Spinal cord (tissue), 10 donors: Measurements from ENCODE around the gene UBE2V1. TPM values are rescaled to one million over a fixed set of nuclear protein-coding genes. Genes with fewer than 3 reads are reported as not detected.

ENCODE experiments used
- DNase-seq, 6 donors: peaks; one replicate each; pipeline versions ENCODE4 v3.0.0 to v3.0.0-alpha.2; 2013 to 2015; ENCODE audit warnings: low spot score in 6 of 6, low read depth in 4 of 6
- H3K27ac ChIP-seq: one replicate; pipeline ENCODE4 v1.5.1; 2013; ENCODE audit warnings: low read depth, low read length, control low read depth
- H3K27me3 ChIP-seq: one replicate; pipeline ENCODE4 v1.6.1; 2013; ENCODE audit warnings: low read length; ENCODE audit not compliant: control insufficient read depth, insufficient read depth
- H3K36me3 ChIP-seq: one replicate; pipeline ENCODE4 v1.6.1; 2013; ENCODE audit warnings: low read length; ENCODE audit not compliant: control insufficient read depth, insufficient read depth
- H3K4me1 ChIP-seq: one replicate; pipeline ENCODE4 v1.6.1; 2013; ENCODE audit warnings: low read length; ENCODE audit not compliant: control insufficient read depth, insufficient read depth
- H3K4me3 ChIP-seq: one replicate; pipeline ENCODE4 v1.5.1; 2013; ENCODE audit warnings: low read depth, low read length, control low read depth
- H3K9me3 ChIP-seq: one replicate; pipeline ENCODE4 v1.6.1; 2013; ENCODE audit warnings: low read length; ENCODE audit not compliant: control insufficient read depth, insufficient read depth
- WGBS: methylation state at CpG from one replicate; pipeline ENCODE4 v1.1.5; 2013; ENCODE audit warnings: missing lambda C conversion rate; ENCODE audit not compliant: insufficient coverage; 5-methylcytosine and 5-hydroxymethylcytosine counted together
- polyA plus RNA-seq, 2 donors: library from polyadenylated mRNA; unstranded; fragments of 120-200 nt; gene quantifications; one replicate each; pipeline ENCODE4 v1.2.1, GENCODE V29; 2013; ENCODE audit not compliant: insufficient read length in 2 of 2
- total RNA-seq, 2 donors: library from RNA; depleted of rRNA in 1 of 2; stranded (reverse); fragments of 120-200 nt in 1 of 2; fragments of >200 nt in 1 of 2; gene quantifications; one replicate each; pipeline versions ENCODE4 v1.2.3 to v1.2.4, GENCODE V29; 2013 to 2014
- donor health status: healthy.

The UBE2V1 gene
- total and polyA plus RNA-seq, 4 donors, result 47.8 to 174 (median 111) TPM

DNA sequence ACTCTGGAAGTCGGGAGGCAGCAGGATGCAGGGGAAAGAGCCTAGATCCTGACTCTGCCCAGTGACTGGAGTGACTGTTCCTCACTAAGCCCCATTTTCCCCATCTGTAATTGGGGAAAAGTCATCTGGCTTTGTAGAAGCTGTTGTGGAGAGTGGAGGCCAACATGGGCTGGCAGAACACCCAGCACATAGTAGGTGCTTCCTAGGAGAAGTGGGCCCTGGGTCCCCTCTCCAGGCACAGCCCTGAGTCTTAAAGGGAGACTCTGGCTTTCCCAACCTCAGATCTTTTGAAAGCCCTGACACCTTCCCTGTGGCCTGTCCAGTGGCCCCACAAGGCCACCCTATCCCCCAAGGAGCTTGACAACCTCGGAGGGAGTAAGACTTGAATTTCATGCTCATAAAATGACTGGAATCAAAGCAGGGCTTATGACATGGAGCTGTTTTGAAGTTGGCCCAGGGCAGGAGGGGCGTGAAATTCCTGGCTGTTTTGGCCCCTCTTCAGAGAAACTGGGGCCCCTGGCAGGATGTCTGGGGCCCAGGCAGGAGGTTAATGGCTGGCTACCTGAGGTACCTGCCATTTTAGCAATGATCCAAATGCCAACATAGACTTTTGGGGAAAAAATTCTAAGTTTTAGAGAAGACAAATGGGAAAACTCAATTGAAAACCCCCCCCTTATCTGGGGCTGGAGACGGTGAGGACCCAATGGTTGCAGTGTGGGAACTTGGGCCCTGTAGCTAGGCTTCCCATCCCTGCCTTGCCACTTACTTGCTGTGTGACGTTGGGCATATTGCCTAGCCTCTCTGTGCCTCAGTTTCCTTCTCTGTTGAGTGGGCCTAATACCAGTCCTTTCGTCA, 51.6 kb downstream of the UBE2V1 start:
- 81% methylated on average over 5 of the region's 6 CpGs for WGBS

GRCh38 chr20:50058662-50059402, 54.1 kb downstream of the UBE2V1 start:
- no peak for DNase-seq
- Histone ChIP-seq H3K9me3 (no peaks in the 10 kb centered on the region), H3K27ac (no peak overlapping the region), H3K4me3 (no peak overlapping the region), H3K36me3 (no peaks in the 10 kb centered on the region), H3K4me1 (peaks cover 16% of the 10 kb centered on the region), H3K27me3 (no peaks in the 10 kb centered on the region)
- 87% methylated on average over 5 of the region's 11 CpGs for WGBS

More for the DNA sequence above, 51.6 kb downstream of the UBE2V1 start:
- Histone ChIP-seq H3K4me3 (no peak overlapping the region), H3K4me1 (no peaks in the 10 kb centered on the region), H3K27me3 (no peaks in the 10 kb centered on the region), H3K9me3 (no peaks in the 10 kb centered on the region), H3K36me3 (no peaks in the 10 kb centered on the region), H3K27ac (no peak overlapping the region)
- DNase-seq, result no peak

DNA sequence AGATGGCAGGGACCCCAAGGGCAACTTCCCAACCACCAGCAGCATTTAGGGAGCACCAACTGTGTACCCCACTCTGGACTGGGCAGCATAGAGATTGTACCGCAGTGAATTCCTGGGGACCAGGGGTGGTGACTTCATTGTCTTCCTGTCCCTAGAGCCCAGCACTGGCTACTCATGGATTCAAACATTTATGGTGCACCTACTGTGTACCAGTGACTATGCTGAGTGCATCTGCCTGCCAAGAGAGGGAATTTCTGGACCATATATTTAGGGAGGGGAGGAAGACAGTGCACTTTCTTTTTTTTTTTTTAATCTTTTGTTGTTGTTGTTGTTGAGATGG, 55.3 kb downstream of the UBE2V1 start:
- no peak for DNase-seq
- Histone ChIP-seq H3K4me3 (no peak overlapping the region), H3K27ac (no peak overlapping the region), H3K36me3 (no peaks in the 10 kb centered on the region), H3K27me3 (no peaks in the 10 kb centered on the region), H3K4me1 (peaks cover 22% of the 10 kb centered on the region), H3K9me3 (no peaks in the 10 kb centered on the region)
- 100% methylated on average over 1 of the region's 1 CpG for WGBS

- H3K4me1 ChIP-seq, result peaks cover 22% of the 10 kb centered on the region
- H3K27ac ChIP-seq, result no peak overlapping the region
- 89% methylated on average over 19 of the region's 21 CpGs for WGBS
- H3K36me3 ChIP-seq, result no peaks in the 10 kb centered on the region
- H3K27me3 ChIP-seq, result no peaks in the 10 kb centered on the region
- H3K4me3 ChIP-seq, result no peak overlapping the region
- DNase-seq, result no peak
- no peaks in the 10 kb centered on the region for H3K9me3 ChIP-seq
These were observed 55.8 kb downstream of the UBE2V1 start for GRCh38 chr20:50056951-50057713.

GRCh38 chr20:50056408-50056926, 56.5 kb downstream of the UBE2V1 start:
- H3K4me3 ChIP-seq, result no peak overlapping the region
- no peak overlapping the region for H3K27ac ChIP-seq
- peaks cover 22% of the 10 kb centered on the region for H3K4me1 ChIP-seq
- H3K9me3 ChIP-seq, result no peaks in the 10 kb centered on the region
- 100% methylated on average over 5 of the region's 9 CpGs for WGBS
- H3K36me3 ChIP-seq, result no peaks in the 10 kb centered on the region
- no peaks in the 10 kb centered on the region for H3K27me3 ChIP-seq
- no peak for DNase-seq

DNA sequence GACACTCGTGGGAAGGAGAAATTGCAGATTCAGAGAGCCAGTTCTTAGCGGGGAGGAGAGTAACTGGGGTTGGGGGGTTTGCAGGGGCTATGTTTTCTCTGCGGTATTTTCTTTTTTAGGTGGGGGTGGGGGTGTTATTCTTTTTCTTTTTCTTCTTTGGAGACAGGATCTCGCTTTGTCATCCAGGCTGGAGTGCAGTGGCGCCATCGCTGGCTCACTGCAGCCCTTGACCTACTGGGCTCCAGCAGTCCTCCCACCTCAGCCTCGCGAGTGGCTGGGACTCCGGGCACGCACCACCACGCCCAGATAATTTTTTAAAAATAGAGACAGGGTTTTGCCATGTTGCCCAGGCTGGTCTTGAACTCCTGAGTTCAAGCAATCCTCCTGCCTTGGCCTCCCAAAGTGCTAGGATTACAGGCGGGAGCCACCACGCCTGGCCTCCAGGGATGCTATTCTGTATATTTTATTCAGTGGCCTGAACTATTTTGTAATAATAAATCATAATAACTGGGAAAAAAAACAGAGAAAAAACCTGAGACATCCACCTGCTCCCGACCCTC, 57.3 kb downstream of the UBE2V1 start:
- Histone ChIP-seq H3K36me3 (no peaks in the 10 kb centered on the region), H3K27ac (no peak overlapping the region), H3K4me3 (no peak overlapping the region), H3K4me1 (peaks cover 22% of the 10 kb centered on the region), H3K9me3 (no peaks in the 10 kb centered on the region), H3K27me3 (no peaks in the 10 kb centered on the region)
- 55% methylated on average over 10 of the region's 14 CpGs for WGBS
- DNase-seq, result no peak

- no peaks in the 10 kb centered on the region for H3K9me3 ChIP-seq
- peak in 3 of 6 donors; percentile 32 to 76 (median 54) for DNase-seq
- 29% methylated on average over 34 of the region's 34 CpGs for WGBS
- H3K27ac ChIP-seq, result peak overlapping the region; percentile 61
- H3K4me3 ChIP-seq, result no peak overlapping the region
- H3K4me1 ChIP-seq, result peaks cover 22% of the 10 kb centered on the region
- H3K27me3 ChIP-seq, result no peaks in the 10 kb centered on the region
- H3K36me3 ChIP-seq, result no peaks in the 10 kb centered on the region
These were observed 58.1 kb downstream of the UBE2V1 start for GRCh38 chr20:50054626-50055511.

- 63% methylated on average over 5 of the region's 5 CpGs for WGBS
- Histone ChIP-seq H3K27me3 (no peaks in the 10 kb centered on the region), H3K27ac (no peak overlapping the region), H3K36me3 (no peaks in the 10 kb centered on the region), H3K9me3 (no peaks in the 10 kb centered on the region), H3K4me3 (no peak overlapping the region), H3K4me1 (peaks cover 22% of the 10 kb centered on the region)
- DNase-seq, result no peak
These were observed 58.8 kb downstream of the UBE2V1 start for GRCh38 chr20:50054231-50054547.
